ENCODE measurements around the gene FCER2. TPM values are rescaled to one million over a fixed set of nuclear protein-coding genes. Genes with fewer than 3 reads are reported as not detected.
A peak's percentile ranks its signal among the peaks of the same experiment; 100 is the strongest.

The FCER2 gene
- total and polyA plus RNA-seq, 2 of the 13 experiments (the other 11 are each of a cell fraction or from before 2014, with no cell fraction given) = not detected

DNA sequence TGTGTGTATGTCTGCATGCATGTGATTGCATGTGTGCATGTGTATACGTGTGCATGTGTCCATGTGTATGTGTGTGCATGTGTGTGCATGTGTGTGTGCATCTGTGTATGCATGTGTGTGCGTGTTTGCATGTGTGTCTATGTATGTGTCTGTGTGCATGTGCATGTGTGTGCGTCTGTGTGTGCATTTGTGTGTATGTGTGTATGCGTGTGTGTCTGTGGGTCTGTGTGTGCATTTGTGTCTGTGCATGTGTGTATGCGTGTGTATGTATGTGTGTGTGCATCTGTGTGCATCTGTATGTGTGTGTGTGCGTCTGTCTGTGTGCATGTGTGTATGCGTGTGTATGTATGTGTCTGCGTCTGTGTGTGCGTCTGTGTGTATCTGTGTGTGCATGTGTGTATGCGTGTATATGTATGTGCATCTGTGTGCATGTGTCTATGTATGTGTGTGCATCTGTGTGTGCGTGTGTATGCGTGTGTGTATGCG, 62.0 kb downstream of the FCER2 start:
- H3K27me3 ChIP-seq (ENCODE audit: control insufficient read depth in 1 of 2, insufficient read depth in 2 of 2, low read length in 2 of 2) = no peaks in the 10 kb centered on the region; a peak in 1 of 5 replicates
- intact Hi-C loops (cut with micrococcal nuclease; ENCODE audit: unreplicated experiment) = no loop called here
- CTCF ChIA-PET (ENCODE audit: low intra/inter-chr PET ratio, low total read pairs) = no interaction called here
- peak in 1 of 2 experiments; percentile 62; a peak in 1 of 4 replicates for TF ChIP-seq KLF16 (CRISPR knock-in tag; IDR thresholded peaks at IDR 0.05)
- TF ChIP-seq ZNF10 (CRISPR knock-in tag; IDR thresholded peaks at IDR 0.05; ENCODE audit: borderline replicate concordance, low read depth) = no peak
- TF ChIP-seq WIZ (CRISPR knock-in tag; IDR thresholded peaks at IDR 0.05) = no peak
- TF ChIP-seq, protein P1, sequence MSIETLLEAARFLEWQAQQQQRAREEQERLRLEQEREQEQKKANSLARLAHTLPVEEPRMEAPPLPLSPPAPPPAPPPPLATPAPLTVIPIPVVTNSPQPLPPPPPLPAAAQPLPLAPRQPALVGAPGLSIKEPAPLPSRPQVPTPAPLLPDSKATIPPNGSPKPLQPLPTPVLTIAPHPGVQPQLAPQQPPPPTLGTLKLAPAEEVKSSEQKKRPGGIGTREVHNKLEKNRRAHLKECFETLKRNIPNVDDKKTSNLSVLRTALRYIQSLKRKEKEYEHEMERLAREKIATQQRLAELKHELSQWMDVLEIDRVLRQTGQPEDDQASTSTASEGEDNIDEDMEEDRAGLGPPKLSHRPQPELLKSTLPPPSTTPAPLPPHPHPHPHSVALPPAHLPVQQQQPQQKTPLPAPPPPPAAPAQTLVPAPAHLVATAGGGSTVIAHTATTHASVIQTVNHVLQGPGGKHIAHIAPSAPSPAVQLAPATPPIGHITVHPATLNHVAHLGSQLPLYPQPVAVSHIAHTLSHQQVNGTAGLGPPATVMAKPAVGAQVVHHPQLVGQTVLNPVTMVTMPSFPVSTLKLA (IDR thresholded peaks at IDR 0.05) = peak; percentile 97
- no peak for TF ChIP-seq KMT2B (CRISPR knock-in tag; IDR thresholded peaks at IDR 0.05)
- TF ChIP-seq ZNF264 (CRISPR knock-in tag; IDR thresholded peaks at IDR 0.05) = no peak
- TF ChIP-seq, protein P2, sequence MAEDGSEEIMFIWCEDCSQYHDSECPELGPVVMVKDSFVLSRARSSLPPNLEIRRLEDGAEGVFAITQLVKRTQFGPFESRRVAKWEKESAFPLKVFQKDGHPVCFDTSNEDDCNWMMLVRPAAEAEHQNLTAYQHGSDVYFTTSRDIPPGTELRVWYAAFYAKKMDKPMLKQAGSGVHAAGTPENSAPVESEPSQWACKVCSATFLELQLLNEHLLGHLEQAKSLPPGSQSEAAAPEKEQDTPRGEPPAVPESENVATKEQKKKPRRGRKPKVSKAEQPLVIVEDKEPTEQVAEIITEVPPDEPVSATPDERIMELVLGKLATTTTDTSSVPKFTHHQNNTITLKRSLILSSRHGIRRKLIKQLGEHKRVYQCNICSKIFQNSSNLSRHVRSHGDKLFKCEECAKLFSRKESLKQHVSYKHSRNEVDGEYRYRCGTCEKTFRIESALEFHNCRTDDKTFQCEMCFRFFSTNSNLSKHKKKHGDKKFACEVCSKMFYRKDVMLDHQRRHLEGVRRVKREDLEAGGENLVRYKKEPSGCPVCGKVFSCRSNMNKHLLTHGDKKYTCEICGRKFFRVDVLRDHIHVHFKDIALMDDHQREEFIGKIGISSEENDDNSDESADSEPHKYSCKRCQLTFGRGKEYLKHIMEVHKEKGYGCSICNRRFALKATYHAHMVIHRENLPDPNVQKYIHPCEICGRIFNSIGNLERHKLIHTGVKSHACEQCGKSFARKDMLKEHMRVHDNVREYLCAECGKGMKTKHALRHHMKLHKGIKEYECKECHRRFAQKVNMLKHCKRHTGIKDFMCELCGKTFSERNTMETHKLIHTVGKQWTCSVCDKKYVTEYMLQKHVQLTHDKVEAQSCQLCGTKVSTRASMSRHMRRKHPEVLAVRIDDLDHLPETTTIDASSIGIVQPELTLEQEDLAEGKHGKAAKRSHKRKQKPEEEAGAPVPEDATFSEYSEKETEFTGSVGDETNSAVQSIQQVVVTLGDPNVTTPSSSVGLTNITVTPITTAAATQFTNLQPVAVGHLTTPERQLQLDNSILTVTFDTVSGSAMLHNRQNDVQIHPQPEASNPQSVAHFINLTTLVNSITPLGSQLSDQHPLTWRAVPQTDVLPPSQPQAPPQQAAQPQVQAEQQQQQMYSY (CRISPR knock-in tag; IDR thresholded peaks at IDR 0.05) = no peak
- no peak for TF ChIP-seq RFXAP (CRISPR knock-in tag; IDR thresholded peaks at IDR 0.05; ENCODE audit: borderline replicate concordance)
- TF ChIP-seq MED8 (CRISPR knock-in tag; IDR thresholded peaks at IDR 0.05; ENCODE audit: insufficient replicate concordance) = no peak
- TF ChIP-seq ATF1 (CRISPR knock-in tag; IDR thresholded peaks at IDR 0.05) = no peak
- no peak for TF ChIP-seq ZNF883 (CRISPR knock-in tag; IDR thresholded peaks at IDR 0.05; ENCODE audit: not compliant biosample characterization)
- no peak for TF ChIP-seq POLR2G (IDR thresholded peaks at IDR 0.05; ENCODE audit: low read depth, low read length)
- no peak for TF ChIP-seq ZFP82 (CRISPR knock-in tag; IDR thresholded peaks at IDR 0.05; ENCODE audit: borderline replicate concordance)
- no peak for TF ChIP-seq NFKB2 (CRISPR knock-in tag; IDR thresholded peaks at IDR 0.05; ENCODE audit: borderline replicate concordance)
- no peak for TF ChIP-seq BRD4 (CRISPR knock-in tag; IDR thresholded peaks at IDR 0.05)
- TF ChIP-seq ZBTB7A (CRISPR knock-in tag; IDR thresholded peaks at IDR 0.05) = no peak
- TF ChIP-seq RXRB (CRISPR knock-in tag; IDR thresholded peaks at IDR 0.05; ENCODE audit: borderline replicate concordance) = no peak
- TF ChIP-seq RARA (CRISPR knock-in tag; IDR thresholded peaks at IDR 0.05) = no peak
- TF ChIP-seq ZNF335 (CRISPR knock-in tag; IDR thresholded peaks at IDR 0.05) = no peak
- TF ChIP-seq, protein P3, sequence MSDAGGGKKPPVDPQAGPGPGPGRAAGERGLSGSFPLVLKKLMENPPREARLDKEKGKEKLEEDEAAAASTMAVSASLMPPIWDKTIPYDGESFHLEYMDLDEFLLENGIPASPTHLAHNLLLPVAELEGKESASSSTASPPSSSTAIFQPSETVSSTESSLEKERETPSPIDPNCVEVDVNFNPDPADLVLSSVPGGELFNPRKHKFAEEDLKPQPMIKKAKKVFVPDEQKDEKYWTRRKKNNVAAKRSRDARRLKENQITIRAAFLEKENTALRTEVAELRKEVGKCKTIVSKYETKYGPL (CRISPR knock-in tag; IDR thresholded peaks at IDR 0.05) = no peak
- TF ChIP-seq PAF1 (CRISPR knock-in tag; IDR thresholded peaks at IDR 0.05) = no peak
- TF ChIP-seq SRSF9 (IDR thresholded peaks at IDR 0.05; ENCODE audit: borderline replicate concordance, insufficient read depth, low read depth, low read length, poor library complexity, severe bottlenecking) = no peak

More for the DNA sequence above, 62.0 kb downstream of the FCER2 start:
- Histone ChIP-seq H3K4me1 (ENCODE audit: insufficient read depth, low read length) (peaks cover 23% of the 10 kb centered on the region), H3K36me3 (replicated peaks in 1 of 2; ENCODE audit: control insufficient read depth in 1 of 2, insufficient read depth in 2 of 2, low read length in 2 of 2) (no peaks in the 10 kb centered on the region; a peak in 1 of 5 replicates), H3K4me3 (replicated peaks in 1 of 3; ENCODE audit: insufficient read depth in 1 of 3, low read depth in 2 of 3, low read length in 3 of 3) (no peak overlapping the region), H3K9me3 (ENCODE audit: low read length) (no peaks in the 10 kb centered on the region), H3K27ac (ENCODE audit: extremely low read length, insufficient read depth, low read length) (no peak overlapping the region), H2AFZ (ENCODE audit: low read length) (no peak overlapping the region), H4K20me1 (ENCODE audit: insufficient read depth, low read length) (no peaks in the 10 kb centered on the region; the same call in 1 of the 2 replicates), H3K9ac (ENCODE audit: insufficient read depth, low read depth, low read length) (no peak overlapping the region), H3K4me2 (ENCODE audit: low read depth, low read length) (no peak overlapping the region), H3K79me2 (ENCODE audit: insufficient read depth, low read length) (peaks cover 7% of the 10 kb centered on the region)
- DNase-seq (ENCODE audit: low spot score) (no peak), ATAC-seq (no peak), FAIRE-seq (peak; percentile 37)
- POLR2A ChIA-PET = no interaction called here
- in situ Hi-C loops (cut with HindIII; ENCODE audit: extremely low pct_ligation_motif_present, low pct_unique_long_range_greater_than_20kb) = no loop called here
- 95% methylated on average over 11 of the region's 13 CpGs for WGBS (ENCODE audit: low lambda C conversion rate)
- BruUV-seq (replicated peaks) = no TSS peak
